ENCODE measurements around the gene ZMYND11.

The ZMYND11 gene

DNA sequence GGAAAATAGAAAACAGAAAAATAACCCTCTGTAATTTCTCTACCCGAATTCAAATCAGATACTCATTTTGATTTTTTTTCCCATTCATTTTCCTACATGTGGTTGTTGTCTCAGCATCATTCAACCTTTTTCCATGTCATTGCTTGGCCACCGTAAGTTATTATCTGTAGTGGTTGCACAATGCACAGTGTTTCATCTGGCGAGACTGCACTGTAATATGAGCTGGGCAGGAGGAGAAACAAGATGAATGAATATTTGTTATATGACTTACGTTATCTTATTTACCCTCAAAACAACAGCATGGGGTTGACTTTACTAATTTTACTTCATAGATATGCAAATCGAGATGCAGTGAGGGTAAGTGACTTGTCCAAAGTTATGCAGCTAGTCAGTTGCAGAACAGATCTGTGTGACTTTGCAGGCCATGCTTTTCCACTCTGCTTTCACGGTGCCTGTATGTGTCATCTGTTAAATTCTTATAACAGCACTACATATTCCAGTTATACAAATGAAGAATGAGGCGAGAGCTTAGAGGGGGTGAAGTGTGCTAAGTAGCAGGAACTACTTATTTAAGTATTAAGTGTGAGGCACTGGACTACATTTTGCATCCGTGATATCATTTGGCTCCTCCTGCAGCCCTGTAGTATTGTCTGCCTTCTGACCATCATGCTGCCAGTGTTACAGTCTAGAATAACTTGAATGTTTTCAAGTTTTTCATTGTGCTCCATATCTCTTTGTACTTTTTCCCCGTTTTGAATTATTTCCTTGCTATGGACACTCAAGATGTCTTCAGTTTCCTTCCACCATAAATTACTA, 56.7 kb downstream of the ZMYND11 start:
- DNase-seq (ENCODE audit: low spot score), result no peak

DNA sequence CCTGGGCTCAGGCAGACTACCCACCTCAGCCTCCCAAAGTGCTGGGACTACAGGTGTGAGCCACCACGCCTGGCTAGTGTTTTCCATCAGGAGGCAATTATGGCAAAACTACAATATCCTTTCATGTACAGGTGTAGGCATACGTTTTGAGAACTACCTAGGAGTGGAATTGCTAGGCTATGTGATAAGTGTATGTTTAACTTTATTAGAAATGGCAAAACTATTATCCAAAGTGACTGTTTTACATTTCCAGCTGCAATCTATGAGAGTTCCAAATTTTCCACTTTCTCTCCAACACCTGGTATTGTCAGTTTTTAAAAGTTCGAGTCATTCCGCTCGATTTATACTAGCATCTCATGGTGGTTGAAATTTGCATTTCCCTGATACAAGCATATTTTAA, 59.0 kb downstream of the ZMYND11 start:
- DNase-seq (ENCODE audit: low spot score), result no peak

DNA sequence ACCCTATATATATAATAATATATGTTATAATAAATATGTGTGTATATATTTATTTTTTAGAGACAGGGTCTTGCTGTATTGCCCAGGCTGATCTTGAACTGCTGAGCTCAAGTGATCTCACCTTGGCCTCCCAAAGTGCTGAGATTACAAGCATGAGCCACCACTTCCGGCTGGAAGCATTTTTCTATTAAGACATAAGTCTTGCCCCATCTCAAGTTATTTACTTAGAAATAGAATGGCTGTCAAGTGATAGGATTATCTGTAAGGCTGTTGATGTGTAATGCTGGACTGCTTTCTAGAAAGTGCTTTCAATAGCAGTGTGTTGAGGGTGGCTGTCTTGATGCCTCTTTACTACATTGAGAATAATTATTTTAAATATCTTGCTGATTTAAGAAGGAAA, 65.2 kb downstream of the ZMYND11 start:
- no peak for DNase-seq (ENCODE audit: low spot score)

- DNase-seq (ENCODE audit: low spot score), result no peak
Observed at GRCh38 chr10:201328-201771, 66.1 kb downstream of the ZMYND11 start.

DNA sequence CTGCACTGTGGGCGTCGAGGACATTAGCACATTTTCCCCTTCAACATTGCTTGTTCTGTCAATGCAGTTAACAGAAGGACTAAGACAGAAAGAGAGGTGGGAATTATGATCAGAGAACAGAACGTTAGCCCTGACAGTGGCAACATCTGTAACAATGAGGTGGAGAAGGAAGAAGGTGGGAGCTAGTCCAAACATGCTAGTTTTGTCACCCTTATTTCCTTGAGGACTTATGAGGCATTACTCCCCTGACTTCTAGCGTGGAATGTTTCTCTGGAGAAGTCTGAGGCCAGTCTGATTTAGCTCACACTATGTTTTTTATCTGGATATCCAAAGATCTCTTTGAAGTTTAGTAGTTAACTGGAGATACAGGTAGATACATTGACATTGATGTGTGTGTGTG, 73.4 kb downstream of the ZMYND11 start:
- no peak for DNase-seq (ENCODE audit: low spot score)

DNA sequence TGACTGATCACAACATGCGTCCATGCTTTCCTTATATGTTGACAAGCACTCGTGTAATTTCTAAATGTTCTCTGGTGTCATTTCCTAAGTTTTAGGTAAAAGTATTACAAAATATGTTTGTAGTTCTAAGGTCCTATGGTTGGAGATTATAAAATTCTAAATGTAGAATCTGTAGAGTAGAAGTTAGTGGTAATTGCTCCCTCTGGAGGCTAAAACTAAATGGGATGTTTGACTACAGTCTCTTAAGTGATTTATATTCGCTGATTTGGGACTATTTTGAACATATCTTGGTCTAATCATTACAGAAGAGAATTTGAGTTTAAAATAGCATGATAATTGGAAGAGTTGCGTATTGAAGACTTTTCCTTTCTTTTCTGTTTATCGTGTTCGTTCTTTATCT, 74.1 kb downstream of the ZMYND11 start:
- DNase-seq (ENCODE audit: low spot score), result no peak

DNA sequence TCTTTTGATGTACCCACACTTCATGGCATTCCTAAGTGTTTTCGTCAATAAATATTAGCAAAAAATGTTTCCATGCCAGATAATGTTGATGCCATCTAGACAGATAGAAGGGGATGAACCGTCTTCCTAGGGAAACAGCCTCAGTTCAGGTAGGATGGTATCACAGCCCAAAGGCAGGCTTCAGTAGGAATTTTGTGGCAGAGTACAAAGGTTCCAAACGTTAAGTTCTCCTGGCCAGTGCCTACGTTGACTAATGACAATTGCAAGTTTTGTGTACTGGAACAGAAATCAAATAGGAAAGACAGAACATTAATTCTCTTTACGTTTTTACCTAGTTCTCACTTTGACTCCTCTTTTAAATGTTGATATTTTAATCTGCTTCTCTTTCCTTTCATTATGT, 75.0 kb downstream of the ZMYND11 start:
- no peak for DNase-seq (ENCODE audit: low spot score)

GRCh38 chr10:215444-215843, 80.2 kb downstream of the ZMYND11 start:
- DNase-seq (ENCODE audit: low spot score), result no peak

DNA sequence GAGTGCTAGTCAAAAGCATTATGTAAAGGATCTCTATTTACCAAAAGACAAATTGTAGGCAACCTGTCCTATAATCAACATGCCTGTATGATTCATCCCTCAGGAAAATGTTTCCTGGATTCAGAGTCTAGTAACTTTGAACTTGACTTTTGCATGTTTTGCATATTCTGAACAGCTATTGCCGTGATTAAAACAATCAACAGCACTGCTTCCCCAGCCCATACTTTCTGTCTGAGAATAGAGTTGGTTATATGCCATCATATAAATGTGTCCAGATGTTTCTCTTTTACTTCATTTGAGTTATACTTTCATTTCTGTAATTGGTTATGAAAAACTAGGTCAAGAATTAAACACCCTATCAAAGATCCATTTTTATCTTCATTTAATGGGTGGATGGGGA, 83.5 kb downstream of the ZMYND11 start:
- DNase-seq (ENCODE audit: low spot score), result no peak

DNA sequence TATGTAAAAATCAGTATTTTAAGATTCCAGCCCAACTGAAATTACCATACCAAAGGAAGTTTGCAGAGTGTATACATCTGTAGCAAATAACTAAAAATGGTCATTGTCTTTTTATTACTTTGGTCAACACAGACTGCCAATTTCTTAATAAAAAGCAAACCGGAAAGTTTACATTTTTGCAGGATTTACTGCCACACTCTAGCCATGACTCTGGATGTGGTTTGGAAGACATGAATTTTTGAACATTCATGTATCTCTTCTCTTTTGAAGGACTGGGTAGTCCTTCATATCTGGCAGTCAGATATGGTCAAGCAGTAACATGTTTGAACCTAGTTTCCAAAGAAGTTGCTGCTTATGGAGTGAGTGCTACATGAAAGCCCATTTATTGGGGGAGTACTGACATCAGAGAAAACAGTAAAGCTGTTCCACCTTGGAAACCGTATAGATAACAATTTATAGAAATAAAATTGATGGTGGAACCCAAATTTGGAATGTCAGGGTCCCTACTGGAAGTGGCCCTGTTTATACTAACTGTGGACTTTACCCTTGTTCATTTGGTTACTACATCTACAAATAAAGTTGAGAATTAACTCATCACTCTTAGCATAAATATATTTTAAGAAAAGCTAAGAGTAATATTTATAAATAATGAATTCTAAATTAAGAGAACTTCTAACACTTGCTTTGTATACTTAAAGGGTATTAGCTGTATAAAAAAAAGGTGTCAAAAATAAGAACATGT, 84.6 kb downstream of the ZMYND11 start:
- no peak for DNase-seq (ENCODE audit: low spot score)

GRCh38 chr10:224571-224970, 89.3 kb downstream of the ZMYND11 start:
- no peak for DNase-seq (ENCODE audit: low spot score)

GRCh38 chr10:226018-226417, 90.8 kb downstream of the ZMYND11 start:
- DNase-seq (ENCODE audit: low spot score), result no peak

GRCh38 chr10:227014-227413, 91.8 kb downstream of the ZMYND11 start:
- no peak for DNase-seq (ENCODE audit: low spot score)

DNA sequence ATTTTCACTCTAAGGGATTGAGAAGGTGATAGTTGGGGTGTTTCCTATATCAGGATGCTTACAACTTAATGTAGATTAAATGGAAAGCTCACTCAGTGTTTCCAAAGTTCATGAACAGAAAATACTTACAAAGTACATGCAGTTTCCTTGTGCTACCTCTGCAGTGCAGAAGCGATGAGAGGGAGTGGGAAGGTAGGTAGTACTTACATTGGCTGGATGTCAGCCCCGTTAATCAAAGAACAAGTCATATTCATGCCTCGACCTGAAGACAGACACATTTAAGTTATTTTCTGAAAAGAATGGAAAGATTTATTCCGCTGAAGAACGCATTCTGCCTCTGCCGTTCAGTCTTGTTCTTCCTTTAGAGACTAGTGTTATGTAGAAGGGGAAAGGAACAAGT, 93.1 kb downstream of the ZMYND11 start:
- no peak for DNase-seq (ENCODE audit: low spot score)

- no peak for DNase-seq (ENCODE audit: low spot score)
Observed at GRCh38 chr10:230758-231157, 95.5 kb downstream of the ZMYND11 start.

GRCh38 chr10:232061-232460, 96.8 kb downstream of the ZMYND11 start:
- DNase-seq (ENCODE audit: low spot score), result no peak

DNA sequence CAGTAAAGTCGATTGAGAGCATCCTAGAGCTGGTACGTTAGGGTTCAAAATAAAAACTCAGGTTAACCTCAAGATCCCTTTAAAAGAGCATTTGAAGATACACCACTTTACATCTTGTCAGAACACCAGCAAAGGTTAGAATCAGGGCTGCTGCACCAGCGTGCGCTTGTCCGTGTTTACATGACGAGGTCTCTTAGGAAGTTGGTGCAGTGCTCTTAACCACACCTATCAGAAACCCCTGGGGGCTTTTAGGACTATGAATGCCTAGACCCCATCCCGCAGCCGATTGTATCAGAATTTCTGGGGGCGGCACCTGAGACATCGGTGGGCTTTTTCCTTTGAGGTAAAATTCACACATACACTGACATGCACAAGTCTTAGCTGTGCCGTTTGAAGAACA, 97.6 kb downstream of the ZMYND11 start:
- DNase-seq (ENCODE audit: low spot score), result no peak

- DNase-seq (ENCODE audit: low spot score), result no peak
Observed at GRCh38 chr10:234708-235406, 99.6 kb downstream of the ZMYND11 start.

- no peak for DNase-seq (ENCODE audit: low spot score)
Observed at GRCh38 chr10:235915-236314, 100.7 kb downstream of the ZMYND11 start.

DNA sequence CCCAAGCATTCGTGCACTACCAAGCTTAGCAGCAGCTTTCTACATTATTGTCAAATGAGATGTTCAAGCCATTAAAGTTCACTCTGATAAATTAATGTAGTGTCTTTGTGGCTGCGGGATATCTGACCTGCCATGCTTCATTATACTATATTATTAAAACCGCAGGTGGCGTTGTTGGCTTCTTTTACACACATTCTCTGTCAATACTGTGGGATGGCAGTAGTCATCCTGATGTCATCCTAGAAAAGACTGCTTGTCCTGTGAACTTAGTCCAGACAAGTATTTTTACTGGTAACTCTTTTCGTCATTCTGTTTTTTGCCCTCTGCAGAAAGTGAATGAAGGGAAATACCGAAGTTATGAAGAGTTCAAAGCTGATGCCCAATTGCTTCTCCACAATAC, 103.9 kb downstream of the ZMYND11 start:
- no peak for DNase-seq (ENCODE audit: low spot score)

DNA sequence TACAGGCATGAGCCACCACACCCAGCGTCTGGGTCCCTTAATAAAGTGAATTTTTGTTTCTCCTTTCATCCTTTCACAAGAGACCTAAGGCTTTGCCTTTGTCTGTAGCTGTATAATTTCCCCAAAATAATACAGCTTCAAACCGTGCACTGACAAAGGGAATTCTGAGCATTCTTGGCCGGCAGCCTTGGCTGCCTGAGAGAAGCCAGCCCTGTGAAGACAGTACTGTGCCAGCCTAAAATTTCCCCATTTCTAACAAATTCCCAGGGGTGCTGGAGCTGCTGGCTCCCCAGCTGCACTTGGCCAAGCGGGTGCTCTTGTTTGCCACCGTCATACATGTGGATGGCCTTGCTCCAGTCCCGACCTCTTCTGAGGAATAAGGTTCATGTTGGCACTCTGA, 106.2 kb downstream of the ZMYND11 start:
- DNase-seq (ENCODE audit: low spot score), result no peak

DNA sequence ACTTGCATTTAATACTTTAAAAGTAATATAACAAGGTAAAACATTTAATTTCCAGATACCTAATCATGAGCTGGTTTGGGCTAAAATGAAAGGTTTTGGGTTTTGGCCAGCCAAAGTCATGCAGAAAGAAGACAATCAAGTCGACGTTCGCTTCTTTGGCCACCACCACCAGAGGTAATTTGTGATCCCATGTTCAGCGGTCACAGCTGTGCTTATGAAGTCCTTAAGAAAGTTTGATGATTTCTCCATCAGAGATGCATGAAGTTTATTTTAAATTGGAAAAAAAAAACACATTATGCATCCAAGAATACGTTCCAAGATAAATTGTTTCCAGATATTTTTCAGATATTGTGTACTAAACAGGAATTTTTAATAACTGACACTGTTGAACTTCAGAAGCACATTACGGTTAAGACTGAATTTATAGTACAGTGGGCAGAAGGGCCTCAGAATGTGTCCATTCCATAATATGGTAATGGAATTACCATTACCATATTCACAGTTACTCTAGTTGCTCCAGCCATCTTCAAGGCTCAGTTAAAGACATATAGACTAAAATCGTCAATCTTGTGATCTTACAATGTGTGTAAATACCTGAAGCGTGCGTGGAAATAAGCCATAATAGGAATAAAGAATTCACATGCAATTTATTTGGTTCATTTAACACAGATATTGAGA, 106.8 kb downstream of the ZMYND11 start:
- DNase-seq (ENCODE audit: low spot score), result no peak

Measured in COLO829 (cell line).